ENCODE measurements around the gene LDLRAP1.

LDLRAP1 gene

GRCh38 chr1:25525361-25525688, 18.1 kb upstream of the LDLRAP1 start:
- H3K4me3 ChIP-seq (replicated peaks; ENCODE audit: low read depth, low read length), result no peak overlapping the region
- TF ChIP-seq, protein P1, sequence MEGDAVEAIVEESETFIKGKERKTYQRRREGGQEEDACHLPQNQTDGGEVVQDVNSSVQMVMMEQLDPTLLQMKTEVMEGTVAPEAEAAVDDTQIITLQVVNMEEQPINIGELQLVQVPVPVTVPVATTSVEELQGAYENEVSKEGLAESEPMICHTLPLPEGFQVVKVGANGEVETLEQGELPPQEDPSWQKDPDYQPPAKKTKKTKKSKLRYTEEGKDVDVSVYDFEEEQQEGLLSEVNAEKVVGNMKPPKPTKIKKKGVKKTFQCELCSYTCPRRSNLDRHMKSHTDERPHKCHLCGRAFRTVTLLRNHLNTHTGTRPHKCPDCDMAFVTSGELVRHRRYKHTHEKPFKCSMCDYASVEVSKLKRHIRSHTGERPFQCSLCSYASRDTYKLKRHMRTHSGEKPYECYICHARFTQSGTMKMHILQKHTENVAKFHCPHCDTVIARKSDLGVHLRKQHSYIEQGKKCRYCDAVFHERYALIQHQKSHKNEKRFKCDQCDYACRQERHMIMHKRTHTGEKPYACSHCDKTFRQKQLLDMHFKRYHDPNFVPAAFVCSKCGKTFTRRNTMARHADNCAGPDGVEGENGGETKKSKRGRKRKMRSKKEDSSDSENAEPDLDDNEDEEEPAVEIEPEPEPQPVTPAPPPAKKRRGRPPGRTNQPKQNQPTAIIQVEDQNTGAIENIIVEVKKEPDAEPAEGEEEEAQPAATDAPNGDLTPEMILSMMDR (IDR thresholded peaks at IDR 0.05; ENCODE audit: low read length, missing control alignments), result no peak
- no peak for DNase-seq (ENCODE audit: low read depth)

GRCh38 chr1:25526753-25527152, 16.7 kb upstream of the LDLRAP1 start:
- TF ChIP-seq, protein P1 (IDR thresholded peaks at IDR 0.05; ENCODE audit: low read length, missing control alignments), result no peak
- H3K4me3 ChIP-seq (replicated peaks; ENCODE audit: low read depth, low read length), result no peak overlapping the region
- DNase-seq (ENCODE audit: low read depth), result no peak

GRCh38 chr1:25527226-25527846, 16.1 kb upstream of the LDLRAP1 start:
- TF ChIP-seq, protein P1 (IDR thresholded peaks at IDR 0.05; ENCODE audit: low read length, missing control alignments), result no peak
- H3K4me3 ChIP-seq (replicated peaks; ENCODE audit: low read depth, low read length), result no peak overlapping the region
- no peak for DNase-seq (ENCODE audit: low read depth)

GRCh38 chr1:25527946-25528595, 15.3 kb upstream of the LDLRAP1 start:
- no peak overlapping the region for H3K4me3 ChIP-seq (replicated peaks; ENCODE audit: low read depth, low read length)
- TF ChIP-seq, protein P1 (IDR thresholded peaks at IDR 0.05; ENCODE audit: low read length, missing control alignments), result no peak
- no peak for DNase-seq (ENCODE audit: low read depth)

- H3K4me3 ChIP-seq (replicated peaks; ENCODE audit: low read depth, low read length), result no peak overlapping the region
- DNase-seq (ENCODE audit: low read depth), result no peak
- TF ChIP-seq, protein P1 (IDR thresholded peaks at IDR 0.05; ENCODE audit: low read length, missing control alignments), result no peak
Observed at GRCh38 chr1:25528881-25529517, 14.4 kb upstream of the LDLRAP1 start.

- no peak overlapping the region for H3K4me3 ChIP-seq (replicated peaks; ENCODE audit: low read depth, low read length)
- DNase-seq (ENCODE audit: low read depth), result no peak
- TF ChIP-seq, protein P1 (IDR thresholded peaks at IDR 0.05; ENCODE audit: low read length, missing control alignments), result no peak
Observed at GRCh38 chr1:25529518-25530185, 13.8 kb upstream of the LDLRAP1 start.
